GM12801 (cell line): Measurements from ENCODE around the gene KIF1C.

Source experiments
- TF ChIP-seq, protein P1 (sequence below): IDR thresholded peaks from one replicate; pipeline ENCODE4 v1.5.1; 2011; ENCODE audit warnings: control low read depth; ENCODE audit not compliant: insufficient read length; ENCODE audit errors: extremely low read depth

The KIF1C gene

DNA sequence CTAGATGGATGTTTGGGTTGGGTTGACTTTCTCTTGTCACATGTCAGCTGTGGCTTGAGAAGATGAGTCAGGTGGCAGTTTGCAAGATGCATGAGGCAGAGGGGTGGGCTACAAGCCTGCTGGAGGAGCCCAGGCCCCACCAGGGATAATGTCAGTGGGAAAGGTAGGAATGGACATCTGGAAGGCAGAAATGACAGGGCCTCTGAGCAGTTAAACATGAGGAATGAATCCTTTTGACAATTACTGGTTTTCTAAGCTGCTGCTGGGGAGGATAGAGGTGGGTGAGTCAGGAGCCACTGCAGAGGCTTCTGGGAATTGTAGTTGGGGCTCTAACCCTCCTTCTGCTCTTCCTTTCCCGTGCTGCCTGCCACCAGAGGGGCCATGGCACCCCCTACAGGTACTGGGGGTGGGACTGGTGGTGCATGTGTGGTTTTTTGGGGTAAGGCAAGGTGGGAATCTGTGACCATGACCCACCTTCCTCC is 21.8 kb downstream of the KIF1C start:
- TF ChIP-seq, protein P1, sequence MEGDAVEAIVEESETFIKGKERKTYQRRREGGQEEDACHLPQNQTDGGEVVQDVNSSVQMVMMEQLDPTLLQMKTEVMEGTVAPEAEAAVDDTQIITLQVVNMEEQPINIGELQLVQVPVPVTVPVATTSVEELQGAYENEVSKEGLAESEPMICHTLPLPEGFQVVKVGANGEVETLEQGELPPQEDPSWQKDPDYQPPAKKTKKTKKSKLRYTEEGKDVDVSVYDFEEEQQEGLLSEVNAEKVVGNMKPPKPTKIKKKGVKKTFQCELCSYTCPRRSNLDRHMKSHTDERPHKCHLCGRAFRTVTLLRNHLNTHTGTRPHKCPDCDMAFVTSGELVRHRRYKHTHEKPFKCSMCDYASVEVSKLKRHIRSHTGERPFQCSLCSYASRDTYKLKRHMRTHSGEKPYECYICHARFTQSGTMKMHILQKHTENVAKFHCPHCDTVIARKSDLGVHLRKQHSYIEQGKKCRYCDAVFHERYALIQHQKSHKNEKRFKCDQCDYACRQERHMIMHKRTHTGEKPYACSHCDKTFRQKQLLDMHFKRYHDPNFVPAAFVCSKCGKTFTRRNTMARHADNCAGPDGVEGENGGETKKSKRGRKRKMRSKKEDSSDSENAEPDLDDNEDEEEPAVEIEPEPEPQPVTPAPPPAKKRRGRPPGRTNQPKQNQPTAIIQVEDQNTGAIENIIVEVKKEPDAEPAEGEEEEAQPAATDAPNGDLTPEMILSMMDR: no peak

DNA sequence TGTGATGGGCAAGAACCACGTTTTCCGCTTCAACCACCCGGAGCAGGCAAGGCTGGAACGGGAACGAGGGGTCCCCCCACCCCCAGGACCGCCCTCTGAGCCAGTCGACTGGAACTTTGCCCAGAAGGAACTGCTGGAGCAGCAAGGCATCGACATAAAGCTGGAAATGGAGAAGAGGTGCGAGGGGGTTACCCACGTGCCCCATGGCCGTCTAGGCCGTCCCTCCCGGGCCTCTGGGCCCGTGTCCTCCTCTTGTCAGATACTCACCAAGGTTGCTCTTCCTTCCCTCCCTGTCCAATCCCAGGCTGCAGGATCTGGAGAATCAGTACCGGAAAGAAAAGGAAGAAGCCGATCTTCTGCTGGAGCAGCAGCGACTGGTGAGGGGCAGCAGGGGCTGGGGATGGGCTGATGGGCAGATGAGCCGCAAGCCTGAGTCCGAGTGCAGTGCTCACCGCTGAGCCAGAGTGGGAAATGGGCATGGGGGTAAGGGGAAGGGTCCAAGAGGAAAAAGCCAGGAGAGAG is 22.8 kb downstream of the KIF1C start:
- TF ChIP-seq, protein P1: no peak

- TF ChIP-seq, protein P1: no peak
These were observed 24.5 kb downstream of the KIF1C start for GRCh38 chr17:5022171-5022711.

GRCh38 chr17:5023588-5024147 is 25.9 kb downstream of the KIF1C start:
- TF ChIP-seq, protein P1: no peak

DNA sequence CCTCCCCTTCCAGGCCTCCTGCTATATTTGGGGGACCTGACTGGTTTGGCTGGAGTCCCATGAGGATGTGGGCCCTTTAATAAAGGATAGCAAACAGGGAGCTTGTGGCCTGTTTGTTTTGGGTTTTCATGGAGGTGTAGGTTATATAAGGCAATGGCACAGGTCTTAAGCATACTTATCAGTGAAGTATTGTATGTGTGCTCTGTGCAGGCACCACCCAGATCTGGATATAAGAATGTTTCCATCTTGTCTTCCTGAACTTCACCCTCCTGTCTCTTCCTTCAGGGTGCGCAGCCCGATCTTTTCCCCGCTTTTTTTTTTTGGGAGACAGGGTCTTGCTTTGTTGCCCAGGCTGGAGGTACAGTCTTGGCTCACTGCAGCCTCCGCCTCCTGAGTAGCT is 26.9 kb downstream of the KIF1C start:
- TF ChIP-seq, protein P1: no peak

DNA sequence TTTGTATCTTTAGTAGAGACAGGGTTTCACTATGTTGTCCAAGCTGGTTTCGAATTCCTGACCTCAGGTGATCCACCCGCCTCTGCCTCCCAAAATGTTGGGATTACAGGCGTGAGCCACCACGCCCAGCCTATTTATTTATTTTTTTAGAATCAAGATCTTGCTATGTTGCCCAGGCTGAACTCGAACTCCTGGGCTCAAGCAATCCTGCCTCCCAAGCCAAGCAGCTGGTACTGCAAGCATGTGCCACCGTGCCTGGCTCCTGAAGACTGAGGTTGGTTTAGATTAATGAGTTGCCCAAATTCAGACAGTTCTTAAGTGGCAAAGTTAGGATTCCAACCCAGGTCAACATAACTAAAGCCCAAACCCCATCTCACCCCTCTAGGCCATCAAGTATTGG is 29.5 kb downstream of the KIF1C start:
- TF ChIP-seq, protein P1: no peak

GRCh38 chr17:5027916-5028315 is 30.2 kb downstream of the KIF1C start:
- TF ChIP-seq, protein P1: no peak
